HCT116 (cell line): ENCODE data around the gene WDR45B. TPM values are rescaled to one million over a fixed set of nuclear protein-coding genes. Genes with fewer than 3 reads are reported as not detected.

Experiments
- ATAC-seq: fragments of 200-7000 bp; cut with Tn5 transposase; 2 replicates; pipeline ENCODE4 v1.9.1; 2020; ENCODE audit warnings: mild to moderate bottlenecking, moderate library complexity
- BruUV-seq: library from RNA; stranded (reverse); fragments of 400-500 nt; replicated peaks from 2 replicates; lab custom pipeline; 2021; lab: Mats Ljungman, UMichigan
- CTCF ChIA-PET: fragments of 300-600 bp; sonication (Branson Sonifier 250); formaldehyde crosslinking; loops from one replicate; lab custom pipeline; 2021; ENCODE audit warnings: antibody characterized with exemption; lab: Charles Lee
- POLR2A ChIA-PET: fragments of 300-600, 350-600 bp; sonication (Branson Sonifier 250); formaldehyde crosslinking; loops from one replicate; lab custom pipeline; 2021; ENCODE audit warnings: antibody characterized with exemption; lab: Charles Lee
- RAD21 ChIA-PET, 2 experiments: fragments of 300-600 bp; sonication (Branson Sonifier 250); formaldehyde crosslinking; loops; one replicate each; lab custom pipeline; 2023; ENCODE audit warnings: low total read pairs in 2 of 2; ENCODE audit not compliant: uncharacterized antibody in 2 of 2, unreplicated experiment in 2 of 2, low non-redundant PET in 1 of 2; lab: Charles Lee
- DNase-seq: peaks from one replicate; pipeline ENCODE4 v3.0.0-alpha.2; 2010; ENCODE audit warnings: low read depth, low spot score
- H2AFZ ChIP-seq: fragments of 200-600 bp; shearing (Covaris generic), sonication (generic); 2 replicates; pipeline ENCODE4 v1.6.1; 2017; ENCODE audit warnings: low read depth, mixed run types, mixed read lengths, antibody characterized with exemption, low read length; ENCODE audit not compliant: poor library complexity, severe bottlenecking
- H3K27ac ChIP-seq: 2 replicates; pipeline ENCODE4 v1.5.1; 2012; ENCODE audit warnings: low read depth, low read length
- H3K27me3 ChIP-seq: fragments of 200-600 bp; sonication (generic); 2 replicates; pipeline ENCODE4 v1.6.1; 2016; ENCODE audit warnings: mixed run types, low read length, mixed read lengths; ENCODE audit not compliant: insufficient read depth
- H3K36me3 ChIP-seq, 2 experiments: fragments of 200-500 bp in 1 of 2; fragments of 200-600 bp in 1 of 2; sonication (Bioruptor generic) in 1 of 2; sonication (generic) in 1 of 2; 2 replicates each; pipeline versions ENCODE4 v1.5.1 to v1.6.1; 2014 to 2016; ENCODE audit warnings: low read length in 2 of 2, inconsistent platforms in 1 of 2, mixed read lengths in 1 of 2, mixed run types in 1 of 2; ENCODE audit not compliant: insufficient read depth in 2 of 2, control insufficient read depth in 1 of 2
- H3K4me1 ChIP-seq, 2 experiments: fragments of 200-600 bp in 1 of 2; sonication (generic) in 1 of 2; 2 replicates each; pipeline versions ENCODE4 v1.5.1 to v1.6.1; 2012 to 2017; ENCODE audit warnings: low read length in 2 of 2, inconsistent platforms in 1 of 2, mild to moderate bottlenecking in 1 of 2, mixed read lengths in 1 of 2, mixed run types in 1 of 2, moderate library complexity in 1 of 2; ENCODE audit not compliant: insufficient read depth in 2 of 2, control insufficient read depth in 1 of 2
- H3K4me2 ChIP-seq: fragments of 200-600 bp; sonication (generic); 2 replicates; pipeline ENCODE4 v1.6.1; 2017; ENCODE audit warnings: mixed run types, low read length, mixed read lengths
- H3K4me3 ChIP-seq, 2 experiments: fragments of 200-600 bp in 1 of 2; sonication (generic) in 1 of 2; replicated peaks in 1 of 2; 2 replicates each; pipeline ENCODE4 v1.5.1; 2011 to 2016; ENCODE audit warnings: low read length in 2 of 2, control low read depth in 1 of 2, low read depth in 1 of 2, mild to moderate bottlenecking in 1 of 2, mixed read lengths in 1 of 2, mixed run types in 1 of 2
- H3K79me2 ChIP-seq: fragments of 200-600 bp; sonication (generic); 2 replicates; pipeline ENCODE4 v1.6.1; 2017; ENCODE audit warnings: mild to moderate bottlenecking, mixed run types, low read length, moderate library complexity, mixed read lengths; ENCODE audit not compliant: insufficient read depth
- H3K9ac ChIP-seq: fragments of 200-600 bp; sonication (generic); 2 replicates; pipeline ENCODE4 v1.6.1; 2016; ENCODE audit warnings: low read length, mixed read lengths
- H3K9me2 ChIP-seq: fragments of 200-600 bp; sonication (generic), shearing (Covaris generic); 2 replicates; pipeline ENCODE4 v1.6.1; 2017; ENCODE audit warnings: mixed run types, mild to moderate bottlenecking, moderate library complexity; ENCODE audit not compliant: insufficient read depth
- H3K9me3 ChIP-seq, 2 experiments: fragments of 200-500 bp in 1 of 2; fragments of 200-600 bp in 1 of 2; sonication (Bioruptor generic) in 1 of 2; sonication (generic) in 1 of 2; 2 replicates each; pipeline ENCODE4 v1.6.1; 2014 to 2017; ENCODE audit warnings: low read length in 2 of 2, mixed read lengths in 2 of 2, inconsistent platforms in 1 of 2, low read depth in 1 of 2, mild to moderate bottlenecking in 1 of 2, mixed run types in 1 of 2, moderate library complexity in 1 of 2; ENCODE audit not compliant: control insufficient read depth in 1 of 2, insufficient read depth in 1 of 2
- H4K20me1 ChIP-seq: fragments of 200-600 bp; sonication (generic), shearing (Covaris generic); 2 replicates; pipeline ENCODE4 v1.6.1; 2017; ENCODE audit warnings: mixed run types, mild to moderate bottlenecking, moderate library complexity; ENCODE audit not compliant: insufficient read depth
- ELF1 ChIP-seq: IDR thresholded peaks from 2 replicates; pipeline ENCODE4 v1.6.1; 2012; ENCODE audit warnings: low read depth, borderline replicate concordance
- EZH2 ChIP-seq: fragments of 200-600 bp; sonication (generic); IDR thresholded peaks from 2 replicates; pipeline ENCODE4 v1.6.1; 2017; ENCODE audit warnings: antibody characterized with exemption, mixed run types
- FOSL1 ChIP-seq: IDR thresholded peaks from 2 replicates; pipeline ENCODE4 v1.6.1; 2012; ENCODE audit warnings: low read depth
- JUND ChIP-seq: IDR thresholded peaks from 2 replicates; pipeline ENCODE4 v1.6.1; 2012
- SIN3A ChIP-seq: IDR thresholded peaks from 2 replicates; pipeline ENCODE4 v1.6.1; 2012; ENCODE audit warnings: low read depth
- SP1 ChIP-seq: IDR thresholded peaks from 2 replicates; pipeline ENCODE4 v1.6.1; 2012; ENCODE audit warnings: low read depth
- intact Hi-C: fragments of 100-400 bp; cut with micrococcal nuclease; formaldehyde crosslinking; loops from 2 replicates; pipeline ENCODE4 v1.10.0; 2022
- total RNA-seq: library from RNA; stranded (reverse); gene quantifications from one replicate; pipeline ENCODE4 v1.2.1, GENCODE V29; 2021; ENCODE audit not compliant: unreplicated experiment
- TF ChIP-seq, protein P1 (sequence below): IDR thresholded peaks from 2 replicates; pipeline ENCODE4 v1.6.1; 2011; ENCODE audit warnings: mild to moderate bottlenecking, low read length, moderate library complexity; ENCODE audit not compliant: insufficient replicate concordance; ENCODE audit errors: extremely low read depth

The WDR45B gene
- total RNA-seq, 1 experiment from 2014 or later = 117 TPM

DNA sequence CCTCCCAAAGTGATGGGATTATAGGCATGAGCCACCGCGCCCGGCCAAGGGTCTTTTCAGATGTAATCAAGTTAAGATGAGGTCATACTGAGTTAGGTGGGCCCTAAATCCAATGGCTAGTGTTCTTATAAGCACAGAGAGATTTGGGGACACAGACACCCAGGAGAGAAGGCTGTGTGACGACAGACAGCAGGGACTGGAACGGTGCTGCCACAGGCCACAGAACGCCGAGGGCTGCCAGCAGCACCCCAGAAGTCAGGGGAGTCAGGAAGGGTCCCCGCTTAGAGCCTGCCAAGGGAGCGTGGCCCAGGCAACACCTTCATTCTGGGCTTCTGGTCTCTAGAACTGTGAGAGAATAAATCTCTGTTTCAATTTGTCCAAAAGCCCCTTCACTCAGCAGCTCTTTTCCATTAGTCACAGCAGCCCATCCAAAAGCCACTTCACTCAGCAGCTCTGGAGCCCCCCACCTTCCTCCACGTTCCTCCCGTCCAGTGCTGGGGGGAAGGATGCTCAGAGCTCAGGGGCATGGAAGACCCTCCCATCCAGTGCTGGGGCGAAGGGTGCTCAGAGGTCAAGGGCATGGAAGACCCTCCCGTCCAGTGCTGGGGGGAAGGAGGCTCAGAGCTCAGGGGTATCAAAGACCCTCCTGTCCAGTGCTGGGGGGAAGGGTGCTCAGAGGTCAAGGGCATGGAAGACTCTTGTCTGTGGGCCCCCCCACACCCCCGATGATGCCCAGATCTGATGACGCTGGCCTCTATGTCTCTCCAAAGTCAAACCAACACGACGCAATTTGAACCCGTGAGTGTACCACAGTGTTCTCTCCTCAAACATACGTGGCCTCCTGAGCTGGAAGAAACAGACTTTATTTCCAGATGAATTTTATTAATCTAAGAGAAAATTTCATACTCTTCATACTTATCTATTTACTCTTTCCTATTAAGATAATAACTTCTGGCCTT lies 38.4 kb upstream of the WDR45B start:
- no peaks in the 10 kb centered on the region for H3K79me2 ChIP-seq
- no peak overlapping the region for H3K9ac ChIP-seq
- no peak overlapping the region for H3K27ac ChIP-seq
- H3K4me3 ChIP-seq = no peak overlapping the region
- H3K36me3 ChIP-seq = no peaks in the 10 kb centered on the region
- RAD21 ChIA-PET = no interaction called here
- H3K4me2 ChIP-seq = no peak overlapping the region
- ATAC-seq = no peak
- POLR2A ChIA-PET = no interaction called here
- no peaks in the 10 kb centered on the region for H4K20me1 ChIP-seq
- intact Hi-C loops = no loop called here
- H3K27me3 ChIP-seq = no peaks in the 10 kb centered on the region
- CTCF ChIA-PET = no interaction called here
- H3K9me2 ChIP-seq = no peaks in the 10 kb centered on the region
- peaks cover 5 to 10% of the 10 kb centered on the region in 2 experiments; a peak in 1 of 4 replicates for H3K9me3 ChIP-seq
- no TSS peak for BruUV-seq
- DNase-seq = no peak
- no peak overlapping the region for H2AFZ ChIP-seq
- H3K4me1 ChIP-seq = peaks cover 0 to 5% of the 10 kb centered on the region in 2 experiments; a peak in 1 of 4 replicates
- TF ChIP-seq, protein P1, sequence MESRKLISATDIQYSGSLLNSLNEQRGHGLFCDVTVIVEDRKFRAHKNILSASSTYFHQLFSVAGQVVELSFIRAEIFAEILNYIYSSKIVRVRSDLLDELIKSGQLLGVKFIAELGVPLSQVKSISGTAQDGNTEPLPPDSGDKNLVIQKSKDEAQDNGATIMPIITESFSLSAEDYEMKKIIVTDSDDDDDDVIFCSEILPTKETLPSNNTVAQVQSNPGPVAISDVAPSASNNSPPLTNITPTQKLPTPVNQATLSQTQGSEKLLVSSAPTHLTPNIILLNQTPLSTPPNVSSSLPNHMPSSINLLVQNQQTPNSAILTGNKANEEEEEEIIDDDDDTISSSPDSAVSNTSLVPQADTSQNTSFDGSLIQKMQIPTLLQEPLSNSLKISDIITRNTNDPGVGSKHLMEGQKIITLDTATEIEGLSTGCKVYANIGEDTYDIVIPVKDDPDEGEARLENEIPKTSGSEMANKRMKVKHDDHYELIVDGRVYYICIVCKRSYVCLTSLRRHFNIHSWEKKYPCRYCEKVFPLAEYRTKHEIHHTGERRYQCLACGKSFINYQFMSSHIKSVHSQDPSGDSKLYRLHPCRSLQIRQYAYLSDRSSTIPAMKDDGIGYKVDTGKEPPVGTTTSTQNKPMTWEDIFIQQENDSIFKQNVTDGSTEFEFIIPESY = no peak
- TF ChIP-seq ELF1 (no peak), JUND (no peak), SP1 (no peak), FOSL1 (no peak), EZH2 (no peak), SIN3A (no peak)
- TF ChIP-seq, all 23 proteins: peak for 0
